Liver (tissue), 3 donors: ENCODE measurements around the gene TUBA4B.

Experiments used
- ATF3 ChIP-seq: IDR thresholded peaks from 2 replicates; pipeline ENCODE4 v1.6.1; 2016; ENCODE audit warnings: antibody characterized with exemption
- CTCF ChIP-seq: fragments of 150-350 bp; IDR thresholded peaks from 2 replicates; pipeline ENCODE4 v1.5.1; 2017; ENCODE audit warnings: improper control_type of control experiment, low read depth, low read length; ENCODE audit not compliant: missing input control
- EGR1 ChIP-seq, 2 donors: IDR thresholded peaks; 2 replicates each; pipeline ENCODE4 v1.6.1; 2016 to 2018; ENCODE audit warnings: antibody characterized with exemption in 2 of 2, low read depth in 2 of 2
- RAD21 ChIP-seq, 2 donors: IDR thresholded peaks; 2 replicates each; pipeline ENCODE4 v1.6.1; 2016; ENCODE audit warnings: antibody characterized with exemption in 2 of 2, mild to moderate bottlenecking in 2 of 2
- TAF1 ChIP-seq: conservative IDR thresholded peaks from 2 replicates; pipeline ENCODE4 v1.6.1; 2016; ENCODE audit warnings: antibody characterized with exemption, mild to moderate bottlenecking
- donor health status: healthy.
- donor health status: healthy.

DNA sequence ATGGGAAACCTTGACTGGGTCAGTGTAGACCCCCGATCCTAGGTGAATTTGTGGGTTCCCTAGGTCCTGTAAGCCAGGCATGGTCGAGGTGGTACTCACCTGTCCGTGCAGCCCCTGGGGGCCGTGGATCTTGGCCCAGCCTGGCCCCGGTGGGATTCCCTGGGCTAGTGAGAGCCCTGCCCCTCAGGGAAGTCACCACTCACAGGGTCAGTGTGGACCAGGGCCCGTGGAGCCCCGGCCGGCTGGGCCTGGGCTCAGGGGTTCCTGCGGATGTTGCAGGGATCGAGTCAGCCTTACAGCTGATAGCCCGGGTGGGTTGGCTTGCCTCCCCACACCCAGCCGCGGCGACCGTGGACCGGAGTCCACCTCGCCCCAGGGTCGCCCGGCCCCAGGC lies 24.1 kb upstream of the TUBA4B start:
- no peak for TF ChIP-seq EGR1 (IDR thresholded peaks at IDR 0.05; ENCODE audit: low read depth in 2 of 2)
- TF ChIP-seq CTCF, result no peak
- TF ChIP-seq RAD21 (IDR thresholded peaks at IDR 0.05), result no peak
- no peak for TF ChIP-seq ATF3
- no peak for TF ChIP-seq TAF1
